NB4 (cell line): ENCODE measurements around the gene PSAP.

Source experiments
- CTCF ChIP-seq: IDR thresholded peaks from one replicate; pipeline ENCODE4 v1.5.1; 2012; ENCODE audit warnings: low read depth, low read length
- MAX ChIP-seq: IDR thresholded peaks from 2 replicates; pipeline ENCODE4 v1.6.1; 2011; ENCODE audit warnings: low read depth, low read length
- POLR2A ChIP-seq: IDR thresholded peaks from 2 replicates; pipeline ENCODE4 v1.6.1; 2011; ENCODE audit warnings: mild to moderate bottlenecking; ENCODE audit not compliant: insufficient read length; ENCODE audit errors: extremely low read depth

GRCh38 chr10:71770255-71770654 is 80.8 kb downstream of the PSAP start:
- no peak for TF ChIP-seq CTCF
- TF ChIP-seq POLR2A = no peak
- no peak for TF ChIP-seq MAX
